EH (cell line): ENCODE measurements around the gene CLN5.

ENCODE experiments used
- DNase-seq: peaks from one replicate; pipeline ENCODE4 v3.0.0-alpha.2; 2015; ENCODE audit warnings: low read depth

The CLN5 gene

DNA sequence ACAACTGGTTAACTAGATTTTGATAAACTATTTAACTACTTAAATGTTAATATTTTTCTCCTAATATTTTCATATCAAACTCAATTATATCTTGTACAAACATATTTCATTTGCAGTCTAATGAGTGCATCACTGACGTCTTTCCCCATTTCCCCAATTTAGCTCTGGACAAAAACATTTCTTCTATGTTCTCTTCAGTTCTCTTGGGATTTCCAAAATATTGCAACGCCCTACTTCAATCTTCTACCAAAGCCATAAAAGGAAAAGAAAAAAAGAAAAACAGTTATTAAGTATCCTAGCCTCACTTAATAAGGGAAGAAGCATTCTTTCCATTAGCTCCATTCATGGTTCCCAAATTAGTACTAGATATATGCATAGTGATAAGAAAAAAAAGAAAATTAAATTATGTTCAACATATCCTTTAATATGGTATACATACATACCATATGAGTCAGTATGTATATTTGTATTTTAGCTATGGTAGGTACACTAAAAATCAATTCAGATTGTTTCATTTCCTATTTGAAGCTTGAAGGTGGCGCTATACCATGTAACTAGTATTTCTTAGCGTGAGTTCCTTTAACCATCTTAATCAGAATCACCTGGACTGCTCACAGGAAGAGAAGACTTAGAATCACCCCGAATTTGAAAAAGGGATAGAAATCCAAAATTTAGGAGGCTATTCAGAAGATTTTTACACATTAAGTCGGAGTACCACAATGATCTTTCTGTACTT is 25.2 kb downstream of the CLN5 start:
- no peak for DNase-seq

DNA sequence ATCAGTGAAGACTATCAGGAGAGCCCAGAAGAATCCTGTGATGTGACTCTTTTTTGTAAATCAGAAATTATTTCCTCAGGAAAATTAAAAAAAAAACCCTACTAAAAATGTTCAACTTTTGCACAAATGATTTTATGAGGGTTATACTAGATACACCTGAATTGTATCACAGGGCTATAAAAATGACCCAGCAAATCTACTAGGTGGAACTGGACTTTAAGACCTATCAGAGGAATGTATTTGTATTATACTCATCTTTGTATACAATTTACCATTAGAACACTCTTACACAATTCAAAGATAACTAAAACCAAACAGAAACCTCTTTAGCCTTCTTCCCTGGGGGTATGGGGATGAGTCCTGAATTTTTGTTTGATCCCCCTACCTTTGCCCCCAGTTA is 27.9 kb downstream of the CLN5 start:
- no peak for DNase-seq

- peak; percentile 50 for DNase-seq
These were observed 30.5 kb downstream of the CLN5 start for GRCh38 chr13:77022341-77022740.

DNA sequence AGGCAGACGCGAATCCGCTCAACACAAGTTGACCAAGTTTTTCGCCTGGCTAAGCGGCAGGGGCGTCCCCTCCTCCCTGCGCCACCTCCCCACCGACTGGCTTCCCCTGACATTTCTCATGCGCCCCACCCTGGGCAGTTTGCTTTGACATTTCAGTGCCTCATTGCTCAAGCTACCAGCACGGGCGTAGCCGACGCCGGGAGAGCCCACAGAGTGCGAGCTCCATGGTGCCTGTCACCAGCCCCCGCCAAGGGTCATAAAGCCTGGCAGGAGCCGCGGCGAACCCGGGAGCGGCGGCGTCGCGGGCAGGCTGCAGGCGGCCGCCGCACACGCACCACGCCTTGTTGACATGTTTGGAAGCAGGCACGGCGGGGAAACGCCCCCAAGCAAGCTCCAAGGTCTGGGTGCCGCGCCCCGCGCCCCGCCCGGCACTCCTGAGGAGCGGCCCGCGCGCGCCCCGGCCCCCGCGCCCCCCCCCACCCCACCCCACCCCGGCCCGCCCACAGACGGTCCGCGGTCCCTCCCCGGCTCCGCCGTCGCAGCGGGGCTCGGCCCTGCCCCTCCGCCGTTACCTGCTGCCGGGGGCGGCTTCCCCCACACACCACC is 34.5 kb downstream of the CLN5 start:
- DNase-seq = peak; percentile 75

DNA sequence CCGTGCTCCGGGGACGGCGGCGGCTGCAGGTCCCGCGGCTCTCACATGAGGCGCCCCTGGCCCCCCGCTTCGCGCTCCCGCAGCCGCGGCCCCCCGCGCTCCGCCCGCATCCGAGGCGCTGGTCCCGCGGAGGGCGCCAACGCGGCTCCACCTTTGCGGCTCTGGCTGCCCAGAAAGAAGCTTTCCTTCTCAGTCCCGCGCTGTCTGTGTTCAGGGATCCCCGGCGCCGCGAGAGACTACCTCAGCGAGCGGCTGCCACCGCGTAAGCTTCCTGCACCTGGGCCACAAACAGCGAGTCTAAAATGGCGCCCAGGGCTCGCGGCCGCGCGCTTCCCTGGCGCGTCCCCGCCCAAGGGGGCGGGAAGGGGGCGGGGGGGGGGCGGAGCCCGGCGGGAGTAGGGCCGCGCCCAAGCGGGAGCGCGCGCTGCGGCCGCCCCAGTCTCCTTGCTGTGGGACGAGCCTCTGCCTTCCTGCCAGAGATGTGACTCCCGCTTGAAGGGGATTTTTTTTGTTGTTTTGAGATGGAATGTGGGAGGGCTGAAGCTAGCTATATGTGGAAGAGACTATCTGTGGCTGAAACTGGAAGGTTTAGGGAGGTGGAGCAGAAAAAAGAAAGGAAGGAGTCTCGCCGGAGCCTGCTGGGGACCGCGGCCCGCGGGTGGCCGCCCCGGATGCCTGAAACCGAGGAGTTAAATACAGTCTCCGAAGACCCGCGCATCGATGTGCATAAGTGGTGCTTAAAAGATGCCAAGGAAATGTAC is 35.2 kb downstream of the CLN5 start, which contains the start of gene FBXL3:
Gene FBXL3 (minus strand): TSS at position 299 of the 761 bp plus-strand sequence. CDS start 5,299 bp downstream, outside the sequence.
- peak; percentile 97 for DNase-seq

DNA sequence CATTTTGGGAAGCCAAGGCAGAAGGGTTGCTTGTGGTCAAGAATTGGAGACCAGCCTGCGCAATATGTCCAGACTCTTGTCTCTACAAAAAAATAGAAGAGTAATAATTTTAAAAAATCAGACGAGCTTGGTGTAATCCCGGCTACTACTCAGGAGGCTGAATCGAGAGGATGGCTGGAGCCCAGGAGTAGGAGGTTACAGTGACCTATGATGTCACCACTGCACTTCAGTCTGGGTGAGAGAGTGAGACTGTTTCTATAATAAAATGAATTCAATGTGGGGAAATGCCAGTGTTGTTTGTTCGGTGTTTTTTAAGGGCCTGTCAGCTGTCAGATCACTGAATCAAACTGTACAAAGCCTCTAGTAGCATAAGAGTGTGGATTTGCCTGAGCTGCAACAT is 36.3 kb downstream of the CLN5 start:
- DNase-seq = peak; percentile 53

- no peak for DNase-seq
These were observed 37.6 kb downstream of the CLN5 start for GRCh38 chr13:77029436-77029835.

GRCh38 chr13:77031656-77032243 is 39.9 kb downstream of the CLN5 start:
- no peak for DNase-seq

DNA sequence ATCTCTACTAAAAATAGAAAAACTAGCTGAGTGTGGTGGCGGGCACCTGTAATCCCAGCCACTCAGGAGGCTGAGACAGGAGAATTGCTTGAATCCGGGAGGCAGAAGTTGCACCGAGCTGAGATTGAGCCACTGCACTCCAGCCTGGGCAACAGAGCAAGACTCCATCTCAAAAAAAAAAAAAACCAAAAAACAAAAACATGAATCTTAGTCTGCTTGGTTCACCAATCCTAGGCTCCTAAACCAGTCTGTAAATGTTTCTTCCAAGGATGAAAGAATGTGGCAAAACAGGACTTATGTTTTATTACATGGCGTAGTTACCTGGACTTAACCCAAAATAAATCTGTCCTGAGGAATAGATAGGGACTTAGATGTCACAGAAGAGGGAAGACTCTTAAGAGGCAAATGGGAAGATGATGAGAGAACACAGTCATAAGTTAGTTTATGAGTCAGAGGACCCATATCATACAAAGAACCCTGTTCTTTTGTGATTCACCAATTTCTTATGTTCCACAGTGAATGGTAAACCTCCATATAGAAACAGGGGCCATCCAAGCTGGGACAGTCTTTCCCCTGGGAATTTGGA is 41.9 kb downstream of the CLN5 start:
- no peak for DNase-seq

DNA sequence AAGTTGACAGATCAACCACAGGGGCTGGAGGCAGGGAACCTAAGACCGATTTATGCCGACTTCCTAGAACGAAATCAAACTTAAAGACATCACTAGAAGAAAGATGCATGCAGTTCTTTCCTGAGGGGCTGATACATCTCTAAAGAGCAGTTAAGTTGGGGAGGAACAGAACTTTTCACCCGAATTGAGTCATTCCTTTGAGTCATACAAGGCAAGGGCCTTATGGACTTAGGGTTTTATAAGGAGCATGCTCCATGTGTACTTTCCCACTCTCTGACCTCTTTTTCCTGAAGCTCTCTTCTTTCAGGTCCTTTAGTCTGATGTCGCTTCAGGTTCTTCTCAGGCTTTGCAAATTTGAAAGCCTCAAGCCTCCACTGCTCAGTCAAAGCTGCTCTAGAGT is 43.0 kb downstream of the CLN5 start:
- DNase-seq = peak; percentile 54

DNA sequence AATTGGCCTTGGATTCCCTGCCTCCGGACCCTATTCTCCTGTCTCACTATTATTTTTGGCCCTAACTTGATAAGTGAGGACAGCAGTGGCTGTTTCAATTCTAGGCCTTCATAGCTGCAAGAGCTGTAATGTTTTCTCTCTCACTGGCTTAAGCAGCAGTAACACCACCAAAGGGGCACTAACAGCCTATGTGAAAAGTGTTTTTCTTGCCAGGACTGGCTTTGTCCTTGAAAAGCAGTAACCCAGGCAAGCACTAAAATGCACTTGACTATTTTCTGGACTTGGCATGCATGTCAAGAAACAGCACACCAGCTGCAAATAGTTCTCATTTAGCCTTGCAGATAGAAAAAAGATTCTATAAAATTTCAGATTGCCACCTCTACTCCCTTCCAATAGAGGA is 44.4 kb downstream of the CLN5 start:
- DNase-seq = no peak

- no peak for DNase-seq
These were observed 47.1 kb downstream of the CLN5 start for GRCh38 chr13:77038907-77039480.

- DNase-seq = no peak
These were observed 48.2 kb downstream of the CLN5 start for GRCh38 chr13:77040076-77040475.

DNA sequence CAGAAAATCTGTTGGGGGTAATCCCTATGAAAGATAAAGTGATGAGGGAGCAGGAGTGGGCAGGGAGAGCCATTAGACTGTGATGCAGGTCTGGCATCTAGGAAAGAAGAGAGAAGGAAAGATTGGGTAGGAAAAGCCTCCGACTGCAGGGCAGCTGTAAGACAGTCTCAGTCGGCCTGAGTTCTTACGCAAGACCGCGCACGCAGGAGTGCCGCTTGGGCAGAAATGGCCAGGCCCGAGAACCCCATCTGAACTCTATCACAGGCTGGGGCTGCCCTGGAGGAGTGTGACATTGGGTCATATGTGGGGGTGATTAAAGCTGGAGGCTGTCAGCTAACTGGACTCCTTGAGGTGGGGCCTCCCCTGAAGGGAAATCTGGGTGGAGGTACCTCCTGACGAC is 49.0 kb downstream of the CLN5 start:
- DNase-seq = no peak

GRCh38 chr13:77042566-77043177 is 50.8 kb downstream of the CLN5 start:
- no peak for DNase-seq

- no peak for DNase-seq
These were observed 55.9 kb downstream of the CLN5 start for GRCh38 chr13:77047649-77048343.

DNA sequence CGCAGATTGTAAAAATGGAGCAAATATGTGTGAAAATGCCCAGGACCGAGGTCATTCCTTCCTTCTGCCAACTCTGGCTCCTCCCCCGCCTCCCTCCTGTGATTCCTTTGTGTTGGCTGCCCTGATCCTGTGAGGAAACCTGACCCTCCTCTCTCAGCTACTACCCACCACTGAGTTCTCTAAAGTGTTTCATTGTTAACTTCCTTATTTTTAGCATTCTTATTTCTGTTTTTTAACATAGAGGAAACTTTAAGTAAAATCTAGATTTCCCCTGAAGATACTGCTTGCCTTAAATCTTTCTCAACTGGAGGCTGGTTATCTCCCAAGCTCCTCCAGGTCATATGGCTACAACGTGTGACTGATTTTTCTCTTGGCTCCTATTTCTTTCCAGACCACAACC is 56.8 kb downstream of the CLN5 start:
- no peak for DNase-seq

DNA sequence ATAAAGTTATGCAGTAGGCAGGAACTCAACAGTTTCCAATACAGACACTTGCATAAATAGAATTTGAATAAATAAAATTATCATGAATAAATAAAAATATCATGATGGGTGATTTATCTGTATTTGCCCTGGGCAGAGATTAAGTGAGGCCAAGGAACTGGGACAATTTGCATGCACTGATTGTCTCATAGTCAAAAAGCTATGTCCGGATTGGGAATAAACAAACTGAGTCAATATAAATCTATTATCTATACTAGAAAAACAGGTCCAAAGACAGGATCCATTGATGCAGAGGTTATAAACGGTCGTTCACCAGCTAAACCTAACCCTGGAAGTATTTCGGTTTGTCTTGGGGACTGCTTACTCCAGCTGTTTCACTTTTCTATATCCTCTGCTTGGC is 61.3 kb downstream of the CLN5 start:
- no peak for DNase-seq
